Sigmoid colon (tissue), 7 donors: ENCODE measurements around the gene RNF207. TPM values are rescaled to one million over a fixed set of nuclear protein-coding genes. Genes with fewer than 3 reads are reported as not detected.
A peak's percentile ranks its signal among the peaks of the same experiment; 100 is the strongest.

ENCODE experiments used
- DNase-seq: peaks from one replicate; pipeline ENCODE4 v3.0.0-alpha.2; 2019
- H3K27ac ChIP-seq, 4 donors: fragments of 200-600 bp; sonication (generic); one replicate each; pipeline ENCODE4 v1.5.1; 2016 to 2019; ENCODE audit warnings: mild to moderate bottlenecking in 1 of 4
- H3K27me3 ChIP-seq, 3 donors: fragments of 200-600 bp; sonication (generic); one replicate each; pipeline ENCODE4 v1.5.1; 2019; ENCODE audit warnings: mild to moderate bottlenecking in 1 of 3
- H3K36me3 ChIP-seq, 4 donors: fragments of 200-600 bp; sonication (generic); one replicate each; pipeline ENCODE4 v1.5.1; 2016 to 2019
- H3K4me1 ChIP-seq, 4 donors: fragments of 200-600 bp; sonication (generic); one replicate each; pipeline ENCODE4 v1.5.1; 2017 to 2019
- H3K4me3 ChIP-seq, 4 donors: fragments of 200-600 bp; sonication (generic); one replicate each; pipeline ENCODE4 v1.5.1; 2017 to 2019; ENCODE audit warnings: mild to moderate bottlenecking in 2 of 4, moderate library complexity in 1 of 4
- H3K9me3 ChIP-seq, 4 donors: fragments of 200-600 bp in 3 of 4; sonication (generic) in 3 of 4; one replicate each; pipeline versions ENCODE4 v1.5.1 to v1.6.1; 2013 to 2019
- CTCF ChIP-seq, 4 experiments: fragments of 450-650 bp in 3 of 4; fragments of 200-600 bp in 1 of 4; IDR thresholded peaks; one replicate each; pipeline ENCODE4 v1.5.1; 2016 to 2019; ENCODE audit warnings: antibody characterized with exemption in 4 of 4, mild to moderate bottlenecking in 3 of 4, moderate library complexity in 2 of 4
- EP300 ChIP-seq, 4 donors: sonication (generic); formaldehyde crosslinking; IDR thresholded peaks; one replicate each; pipeline ENCODE4 v1.6.1; 2017; ENCODE audit warnings: antibody characterized with exemption in 4 of 4
- POLR2A ChIP-seq, 2 donors: fragments of 450-650 bp; IDR thresholded peaks; one replicate each; pipeline ENCODE4 v1.6.1; 2016; ENCODE audit warnings: antibody characterized with exemption in 2 of 2, mild to moderate bottlenecking in 2 of 2, moderate library complexity in 2 of 2
- POLR2AphosphoS5 ChIP-seq, 4 donors: sonication (generic); formaldehyde crosslinking; IDR thresholded peaks; one replicate each; pipeline ENCODE4 v1.6.1; 2017; ENCODE audit warnings: antibody characterized with exemption in 4 of 4
- WGBS, 2 donors: extraction: QIAGEN DNeasy Blood & Tissue Kit; methylation state at CpG; one replicate each; pipeline ENCODE4 v1.1.7; 2013; 5-methylcytosine and 5-hydroxymethylcytosine counted together
- intact Hi-C: fragments of 100-400 bp; cut with DNase I; formaldehyde crosslinking; loops from one replicate; pipeline ENCODE4 v1.15.1; 2023
- polyA plus RNA-seq, 3 donors: library from polyadenylated mRNA; stranded (reverse); fragments of 200-250 nt; gene quantifications; one replicate each; pipeline ENCODE4 v1.2.3, GENCODE V29; 2013
- total RNA-seq, 4 donors: library from RNA; depleted of rRNA; stranded (reverse); fragments of >200 nt; gene quantifications; one replicate each; pipeline ENCODE4 v1.1.0, GENCODE V29; 2016
- donor health status: healthy with polysubstance abuse.
- donor health status: Bipolar disorder and iron deficiency.
- donor health status: healthy.

The RNF207 gene, protein sequence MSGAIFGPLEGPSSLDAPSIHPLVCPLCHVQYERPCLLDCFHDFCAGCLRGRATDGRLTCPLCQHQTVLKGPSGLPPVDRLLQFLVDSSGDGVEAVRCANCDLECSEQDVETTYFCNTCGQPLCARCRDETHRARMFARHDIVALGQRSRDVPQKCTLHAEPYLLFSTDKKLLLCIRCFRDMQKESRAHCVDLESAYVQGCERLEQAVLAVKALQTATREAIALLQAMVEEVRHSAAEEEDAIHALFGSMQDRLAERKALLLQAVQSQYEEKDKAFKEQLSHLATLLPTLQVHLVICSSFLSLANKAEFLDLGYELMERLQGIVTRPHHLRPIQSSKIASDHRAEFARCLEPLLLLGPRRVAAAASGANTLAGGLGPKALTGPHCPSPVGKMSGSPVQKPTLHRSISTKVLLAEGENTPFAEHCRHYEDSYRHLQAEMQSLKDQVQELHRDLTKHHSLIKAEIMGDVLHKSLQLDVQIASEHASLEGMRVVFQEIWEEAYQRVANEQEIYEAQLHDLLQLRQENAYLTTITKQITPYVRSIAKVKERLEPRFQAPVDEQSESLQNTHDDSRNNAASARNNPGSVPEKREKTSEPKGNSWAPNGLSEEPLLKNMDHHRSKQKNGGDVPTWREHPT
- total RNA-seq (10 to 100 TPM in 3 of 4 donors, 1 to 10 TPM in 1; 7.8 to 19.1 (median 16.1) TPM), polyA plus RNA-seq (10 to 100 TPM in 1 of 3 donors, 1 to 10 TPM in 2; 5.3 to 24.3 (median 7.2) TPM)

DNA sequence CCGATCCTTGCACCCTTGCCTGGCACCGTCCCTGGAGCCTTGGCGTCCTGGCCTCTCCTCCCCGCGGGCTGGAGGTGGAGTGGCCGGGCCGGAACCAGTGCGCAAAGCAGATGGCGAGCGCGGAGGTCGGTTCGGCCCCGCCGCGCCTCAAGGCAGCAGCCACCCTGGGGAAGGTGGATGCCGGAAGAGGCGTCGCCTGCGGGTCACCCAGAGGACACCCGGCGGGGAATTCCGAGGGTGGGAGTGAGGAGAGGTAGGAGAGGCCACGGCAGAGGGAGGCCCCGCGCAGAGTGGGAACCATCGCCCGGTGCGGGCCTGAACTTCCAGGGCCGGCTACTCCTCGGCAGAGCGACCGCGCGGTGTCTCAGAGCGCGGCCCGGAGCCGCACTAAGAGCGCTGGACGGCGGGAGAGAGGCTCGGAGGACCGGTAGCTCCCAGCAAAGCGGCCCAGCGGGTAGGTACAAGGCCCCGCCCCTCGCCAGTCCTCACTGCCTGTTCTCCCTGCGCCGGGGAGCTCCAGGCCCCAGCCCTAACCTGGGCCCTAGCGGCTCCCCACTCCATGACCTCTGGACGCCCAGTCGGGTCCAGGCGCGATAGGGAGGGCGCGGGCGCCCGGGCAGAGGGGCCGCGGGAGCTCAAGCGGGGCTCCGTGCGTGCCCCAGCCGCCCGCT, at the start of gene RNF207:
TSS of gene RNF207 (plus strand) at position 271 of the 671 bp plus-strand sequence. CDS start 417 bp downstream, outside the sequence.
- intact Hi-C loops, result loop anchor here (2.0 kb wide), 1 partner anchor 39 kb away; the partner anchor contains the start of gene HES3
- Histone ChIP-seq H3K36me3 (peaks cover 0 to 8% (median 0%) of the 10 kb centered on the region in 4 donors), H3K4me1 (peaks cover 0 to 52% (median 40%) of the 10 kb centered on the region in 4 donors), H3K27ac (peak within 1 kb of the TSS; percentile 65 to 84 (median 70)), H3K4me3 (peak within 1 kb of the TSS; percentile 39 to 58 (median 50)), H3K27me3 (no peaks in the 10 kb centered on the region), H3K9me3 (no peaks in the 10 kb centered on the region)
- WGBS, 2 donors, result 2 to 4% methylated on average over 66 of the region's 66 CpGs
- peak in 1 of 2 donors; percentile 11 for TF ChIP-seq POLR2A (IDR thresholded peaks at IDR 0.05)
- no peak for TF ChIP-seq EP300 (IDR thresholded peaks at IDR 0.05)
- TF ChIP-seq POLR2AphosphoS5 (IDR thresholded peaks at IDR 0.05), result peak in 2 of 4 donors; percentile 24 to 38
- peak; percentile 79 for DNase-seq

DNA sequence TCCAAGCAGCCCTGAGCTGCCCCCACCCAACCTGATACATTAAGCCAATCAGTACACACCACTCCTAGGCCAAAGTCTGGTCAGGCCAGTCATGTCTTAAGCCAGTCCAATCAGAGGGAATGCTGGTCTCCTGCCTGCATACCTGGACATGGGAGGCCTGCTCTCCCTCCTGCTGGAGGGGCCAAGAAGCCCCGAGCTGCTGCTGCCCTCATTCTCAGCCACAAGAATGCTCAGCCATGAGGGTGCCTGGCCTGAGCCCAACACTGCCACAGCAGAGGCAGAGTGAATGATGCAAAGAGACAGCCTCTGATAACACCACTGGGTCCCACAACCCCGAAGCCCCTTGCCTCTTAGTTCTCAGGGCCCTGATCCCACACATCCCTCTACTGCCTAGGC, 48.8 kb upstream of the RNF207 start:
- Histone ChIP-seq H3K36me3 (no peaks in the 10 kb centered on the region), H3K9me3 (no peaks in the 10 kb centered on the region), H3K4me3 (no peak overlapping the region), H3K4me1 (no peaks in the 10 kb centered on the region), H3K27ac (no peak overlapping the region), H3K27me3 (peaks cover 0 to 25% (median 3%) of the 10 kb centered on the region in 3 donors)
- 24 to 63% methylated on average over 2 of the region's 2 CpGs for WGBS, 2 donors
- DNase-seq, result no peak
- no peak for TF ChIP-seq CTCF (IDR thresholded peaks at IDR 0.05)
- TF ChIP-seq POLR2AphosphoS5 (IDR thresholded peaks at IDR 0.05), result no peak
- TF ChIP-seq POLR2A (IDR thresholded peaks at IDR 0.05), result no peak
- TF ChIP-seq EP300 (IDR thresholded peaks at IDR 0.05), result no peak
- intact Hi-C loops, result no loop called here

GRCh38 chr1:6157528-6158174, 48.3 kb upstream of the RNF207 start:
- TF ChIP-seq POLR2AphosphoS5 (IDR thresholded peaks at IDR 0.05) (no peak), CTCF (IDR thresholded peaks at IDR 0.05) (no peak), EP300 (IDR thresholded peaks at IDR 0.05) (no peak), POLR2A (IDR thresholded peaks at IDR 0.05) (no peak)
- intact Hi-C loops, result no loop called here
- no peak overlapping the region for H3K4me3 ChIP-seq
- no peaks in the 10 kb centered on the region for H3K36me3 ChIP-seq
- peaks cover 0 to 30% (median 3%) of the 10 kb centered on the region in 3 donors for H3K27me3 ChIP-seq
- WGBS, 2 donors, result 20 to 58% methylated on average over 15 of the region's 15 CpGs
- no peak overlapping the region for H3K27ac ChIP-seq
- DNase-seq, result no peak
- no peaks in the 10 kb centered on the region for H3K4me1 ChIP-seq
- no peaks in the 10 kb centered on the region for H3K9me3 ChIP-seq

GRCh38 chr1:6158181-6158580, 47.7 kb upstream of the RNF207 start:
- Histone ChIP-seq H3K27ac (no peak overlapping the region), H3K9me3 (no peaks in the 10 kb centered on the region), H3K27me3 (peaks cover 0 to 35% (median 5%) of the 10 kb centered on the region in 3 donors), H3K36me3 (no peaks in the 10 kb centered on the region), H3K4me1 (no peaks in the 10 kb centered on the region), H3K4me3 (no peak overlapping the region)
- 32 to 66% methylated on average over 8 of the region's 8 CpGs for WGBS, 2 donors
- DNase-seq, result no peak
- TF ChIP-seq CTCF (IDR thresholded peaks at IDR 0.05) (no peak), POLR2A (IDR thresholded peaks at IDR 0.05) (no peak), POLR2AphosphoS5 (IDR thresholded peaks at IDR 0.05) (no peak), EP300 (IDR thresholded peaks at IDR 0.05) (no peak)
- intact Hi-C loops, result no loop called here
